ENCODE measurements around the gene SMARCAL1. TPM values are rescaled to one million over a fixed set of nuclear protein-coding genes. Genes with fewer than 3 reads are reported as not detected.
A peak's percentile ranks its signal among the peaks of the same experiment; 100 is the strongest.

SMARCAL1 gene
- total RNA-seq, 1 donor from 2014 or later, result 7.4 TPM

GRCh38 chr2:216519154-216519762, 107.0 kb downstream of the SMARCAL1 start:
- TF ChIP-seq, protein P1, sequence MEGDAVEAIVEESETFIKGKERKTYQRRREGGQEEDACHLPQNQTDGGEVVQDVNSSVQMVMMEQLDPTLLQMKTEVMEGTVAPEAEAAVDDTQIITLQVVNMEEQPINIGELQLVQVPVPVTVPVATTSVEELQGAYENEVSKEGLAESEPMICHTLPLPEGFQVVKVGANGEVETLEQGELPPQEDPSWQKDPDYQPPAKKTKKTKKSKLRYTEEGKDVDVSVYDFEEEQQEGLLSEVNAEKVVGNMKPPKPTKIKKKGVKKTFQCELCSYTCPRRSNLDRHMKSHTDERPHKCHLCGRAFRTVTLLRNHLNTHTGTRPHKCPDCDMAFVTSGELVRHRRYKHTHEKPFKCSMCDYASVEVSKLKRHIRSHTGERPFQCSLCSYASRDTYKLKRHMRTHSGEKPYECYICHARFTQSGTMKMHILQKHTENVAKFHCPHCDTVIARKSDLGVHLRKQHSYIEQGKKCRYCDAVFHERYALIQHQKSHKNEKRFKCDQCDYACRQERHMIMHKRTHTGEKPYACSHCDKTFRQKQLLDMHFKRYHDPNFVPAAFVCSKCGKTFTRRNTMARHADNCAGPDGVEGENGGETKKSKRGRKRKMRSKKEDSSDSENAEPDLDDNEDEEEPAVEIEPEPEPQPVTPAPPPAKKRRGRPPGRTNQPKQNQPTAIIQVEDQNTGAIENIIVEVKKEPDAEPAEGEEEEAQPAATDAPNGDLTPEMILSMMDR (IDR thresholded peaks at IDR 0.05; ENCODE audit: insufficient read depth, low read length, severe bottlenecking), result peak; percentile 64
- DNase-seq (ENCODE audit: low read depth) (peak; percentile 74), FAIRE-seq (no peak)
- H3K27me3 ChIP-seq (ENCODE audit: control insufficient read depth, insufficient read depth, low read length), result no peaks in the 10 kb centered on the region
- H3K36me3 ChIP-seq (ENCODE audit: control insufficient read depth, insufficient read depth, low read length), result peaks cover 12% of the 10 kb centered on the region
- H3K4me3 ChIP-seq (ENCODE audit: low read depth, low read length), result no peak overlapping the region

GRCh38 chr2:216520112-216520511, 107.8 kb downstream of the SMARCAL1 start:
- FAIRE-seq, result no peak
- H3K4me3 ChIP-seq (ENCODE audit: low read depth, low read length), result no peak overlapping the region
- H3K36me3 ChIP-seq (ENCODE audit: control insufficient read depth, insufficient read depth, low read length), result peaks cover 12% of the 10 kb centered on the region
- H3K27me3 ChIP-seq (ENCODE audit: control insufficient read depth, insufficient read depth, low read length), result no peaks in the 10 kb centered on the region
- DNase-seq (ENCODE audit: low read depth), result no peak
- TF ChIP-seq, protein P1 (IDR thresholded peaks at IDR 0.05; ENCODE audit: insufficient read depth, low read length, severe bottlenecking), result no peak

GRCh38 chr2:216522892-216523502, 110.7 kb downstream of the SMARCAL1 start:
- Histone ChIP-seq H3K27me3 (ENCODE audit: control insufficient read depth, insufficient read depth, low read length) (no peaks in the 10 kb centered on the region), H3K4me3 (ENCODE audit: low read depth, low read length) (no peak overlapping the region), H3K36me3 (ENCODE audit: control insufficient read depth, insufficient read depth, low read length) (peaks cover 9% of the 10 kb centered on the region)
- FAIRE-seq (no peak), DNase-seq (ENCODE audit: low read depth) (no peak)
- TF ChIP-seq, protein P1 (IDR thresholded peaks at IDR 0.05; ENCODE audit: insufficient read depth, low read length, severe bottlenecking), result no peak

DNA sequence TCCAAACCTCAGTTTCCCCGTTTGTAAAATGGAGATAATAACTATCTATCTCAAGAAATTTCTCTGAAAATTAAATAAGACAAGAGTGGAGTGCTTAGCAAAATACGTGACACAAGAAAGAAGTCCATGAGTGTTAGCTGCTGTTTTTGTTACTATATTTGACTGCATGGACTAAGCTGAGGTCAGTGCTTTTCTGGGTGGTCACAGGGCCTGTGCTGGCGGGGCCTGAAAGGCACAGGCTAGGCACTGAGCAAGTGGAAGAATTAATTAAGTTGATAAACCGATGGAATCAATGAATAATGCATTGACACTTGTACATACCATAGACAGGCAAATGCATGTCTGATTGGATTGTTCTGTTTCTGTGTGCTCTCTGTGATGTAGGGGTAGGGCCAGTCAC, 113.7 kb downstream of the SMARCAL1 start:
- FAIRE-seq (no peak), DNase-seq (ENCODE audit: low read depth) (no peak)
- Histone ChIP-seq H3K27me3 (ENCODE audit: control insufficient read depth, insufficient read depth, low read length) (no peaks in the 10 kb centered on the region), H3K36me3 (ENCODE audit: control insufficient read depth, insufficient read depth, low read length) (peaks cover 2% of the 10 kb centered on the region), H3K4me3 (ENCODE audit: low read depth, low read length) (no peak overlapping the region)
- TF ChIP-seq, protein P1 (IDR thresholded peaks at IDR 0.05; ENCODE audit: insufficient read depth, low read length, severe bottlenecking), result no peak

DNA sequence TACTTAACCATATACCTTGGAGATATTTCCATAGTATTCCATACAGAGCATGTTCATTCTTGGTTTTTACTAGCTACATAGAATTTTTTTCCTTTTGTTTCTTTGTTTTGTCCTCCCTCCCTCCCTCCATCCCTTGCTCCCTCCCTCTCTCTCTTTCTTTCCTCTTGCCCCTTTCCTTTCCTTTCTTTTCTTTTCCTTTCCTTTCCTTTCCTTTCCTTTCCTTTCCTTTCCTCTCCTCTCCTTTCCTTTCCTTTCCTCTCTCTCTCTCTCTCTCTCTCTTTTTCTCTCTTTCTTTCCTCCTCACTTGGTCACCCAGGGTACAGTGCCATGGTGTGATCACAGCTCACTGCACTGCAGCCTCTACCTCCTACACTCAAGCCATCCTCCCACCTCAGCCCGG, 114.7 kb downstream of the SMARCAL1 start:
- H3K27me3 ChIP-seq (ENCODE audit: control insufficient read depth, insufficient read depth, low read length), result no peaks in the 10 kb centered on the region
- no peak for FAIRE-seq
- DNase-seq (ENCODE audit: low read depth), result no peak
- H3K4me3 ChIP-seq (ENCODE audit: low read depth, low read length), result no peak overlapping the region
- peaks cover 1% of the 10 kb centered on the region for H3K36me3 ChIP-seq (ENCODE audit: control insufficient read depth, insufficient read depth, low read length)
- TF ChIP-seq, protein P1 (IDR thresholded peaks at IDR 0.05; ENCODE audit: insufficient read depth, low read length, severe bottlenecking), result no peak
